ENCODE measurements around the gene GABRG3. TPM values are rescaled to one million over a fixed set of nuclear protein-coding genes. Genes with fewer than 3 reads are reported as not detected.

The GABRG3 gene
- total and polyA plus RNA-seq, 8 donors: 0.35 TPM; not detected in 7

DNA sequence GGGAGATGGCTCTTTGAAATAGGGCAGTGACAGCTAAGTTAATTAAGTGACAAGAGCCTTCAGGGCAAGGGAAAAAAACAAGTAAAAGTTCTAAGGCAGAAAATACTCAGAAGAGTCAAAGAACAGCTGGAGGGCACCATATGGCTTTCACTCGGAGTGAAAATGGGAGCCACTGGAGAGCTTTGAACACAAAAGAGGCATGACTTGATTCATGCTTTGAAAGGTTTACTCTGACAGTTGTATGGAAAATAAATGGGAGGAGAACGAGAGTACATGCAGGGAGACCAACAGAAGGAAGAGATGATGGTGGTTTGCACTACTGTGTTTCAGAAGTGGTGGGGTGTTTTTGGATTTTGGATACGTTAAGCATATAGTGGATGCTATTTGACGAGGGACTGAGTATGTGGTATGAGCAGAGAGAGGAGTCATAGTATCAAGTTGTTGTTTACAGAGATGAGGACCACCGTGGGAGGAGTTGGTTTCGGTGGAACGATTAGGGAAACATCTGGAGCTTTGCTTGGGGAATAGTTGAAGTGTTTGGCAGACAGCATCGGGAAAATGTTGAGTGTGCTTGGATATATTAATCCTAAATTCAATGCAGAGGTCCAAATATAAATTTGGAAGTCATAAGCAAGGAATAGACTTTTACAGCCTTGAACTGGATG lies 411.5 kb downstream of the GABRG3 start:
- H3K36me3 ChIP-seq: no peaks in the 10 kb centered on the region
- no peak for FAIRE-seq
- ATAC-seq: no peak
- H3K9me3 ChIP-seq: no peaks in the 10 kb centered on the region
- WGBS, 2 donors: 50 to 71% methylated on average over 8 of the region's 8 CpGs
- TF ChIP-seq, protein P1, sequence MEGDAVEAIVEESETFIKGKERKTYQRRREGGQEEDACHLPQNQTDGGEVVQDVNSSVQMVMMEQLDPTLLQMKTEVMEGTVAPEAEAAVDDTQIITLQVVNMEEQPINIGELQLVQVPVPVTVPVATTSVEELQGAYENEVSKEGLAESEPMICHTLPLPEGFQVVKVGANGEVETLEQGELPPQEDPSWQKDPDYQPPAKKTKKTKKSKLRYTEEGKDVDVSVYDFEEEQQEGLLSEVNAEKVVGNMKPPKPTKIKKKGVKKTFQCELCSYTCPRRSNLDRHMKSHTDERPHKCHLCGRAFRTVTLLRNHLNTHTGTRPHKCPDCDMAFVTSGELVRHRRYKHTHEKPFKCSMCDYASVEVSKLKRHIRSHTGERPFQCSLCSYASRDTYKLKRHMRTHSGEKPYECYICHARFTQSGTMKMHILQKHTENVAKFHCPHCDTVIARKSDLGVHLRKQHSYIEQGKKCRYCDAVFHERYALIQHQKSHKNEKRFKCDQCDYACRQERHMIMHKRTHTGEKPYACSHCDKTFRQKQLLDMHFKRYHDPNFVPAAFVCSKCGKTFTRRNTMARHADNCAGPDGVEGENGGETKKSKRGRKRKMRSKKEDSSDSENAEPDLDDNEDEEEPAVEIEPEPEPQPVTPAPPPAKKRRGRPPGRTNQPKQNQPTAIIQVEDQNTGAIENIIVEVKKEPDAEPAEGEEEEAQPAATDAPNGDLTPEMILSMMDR (IDR thresholded peaks at IDR 0.05): no peak
- H3K27me3 ChIP-seq: no peaks in the 10 kb centered on the region
- H3K4me3 ChIP-seq: no peak overlapping the region
- H3K27ac ChIP-seq: no peak overlapping the region
- H3K4me1 ChIP-seq: no peaks in the 10 kb centered on the region
- no peak for DNase-seq
- intact Hi-C loops (cut with DNase I): no loop called here

DNA sequence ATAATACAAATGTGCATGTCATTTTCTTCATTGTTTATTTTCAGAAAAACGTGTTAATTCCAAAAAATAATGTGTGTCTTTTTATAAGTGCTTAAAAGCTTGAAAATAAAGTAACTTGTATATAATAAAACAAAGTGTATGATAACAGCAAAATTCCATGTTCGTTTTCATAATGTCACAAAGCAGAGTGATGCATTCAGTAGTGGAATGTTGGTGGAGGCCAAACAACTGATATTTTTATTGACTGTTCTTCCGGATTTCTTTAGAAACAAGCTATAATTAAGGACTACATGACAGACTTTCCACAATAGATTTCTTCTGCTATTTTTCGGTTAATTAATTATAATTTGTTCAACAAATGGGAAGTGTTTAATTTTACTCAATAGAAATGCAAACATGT lies 412.7 kb downstream of the GABRG3 start:
- Histone ChIP-seq H3K27me3 (no peaks in the 10 kb centered on the region), H3K36me3 (no peaks in the 10 kb centered on the region), H3K4me1 (no peaks in the 10 kb centered on the region), H3K27ac (no peak overlapping the region), H3K4me3 (no peak overlapping the region), H3K9me3 (no peaks in the 10 kb centered on the region)
- TF ChIP-seq, protein P1 (IDR thresholded peaks at IDR 0.05): no peak
- intact Hi-C loops (cut with DNase I): no loop called here
- FAIRE-seq: no peak
- whole genome bisulfite sequencing, 2 donors: 24 to 30% methylated on average over 4 of the region's 4 CpGs
- no peak for ATAC-seq
- DNase-seq: no peak

DNA sequence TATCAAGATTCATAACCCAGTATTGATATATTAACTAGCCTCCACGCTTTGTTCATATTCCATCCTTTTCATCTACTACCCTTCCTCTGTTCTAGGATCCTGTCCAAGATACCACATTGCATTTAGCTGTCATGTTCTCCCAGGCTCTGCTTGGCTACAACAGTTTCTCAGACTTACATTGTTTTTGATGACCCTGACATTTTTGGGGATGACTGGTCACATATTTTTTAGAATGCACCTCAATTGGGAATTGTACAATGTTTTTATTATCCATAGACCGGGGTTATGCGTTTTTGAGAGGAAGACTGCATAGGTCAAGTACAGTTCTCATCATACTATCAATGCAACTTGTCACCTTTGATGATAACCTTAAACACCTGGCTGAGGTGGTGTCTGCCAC lies 421.2 kb downstream of the GABRG3 start:
- Histone ChIP-seq H3K4me1 (no peaks in the 10 kb centered on the region), H3K4me3 (no peak overlapping the region), H3K36me3 (no peaks in the 10 kb centered on the region), H3K27me3 (no peaks in the 10 kb centered on the region), H3K9me3 (no peaks in the 10 kb centered on the region), H3K27ac (no peak overlapping the region)
- DNase-seq: no peak
- intact Hi-C loops (cut with DNase I): no loop called here
- TF ChIP-seq, protein P1 (IDR thresholded peaks at IDR 0.05): no peak
- no peak for FAIRE-seq
- no peak for ATAC-seq
- 47 to 55% methylated on average over 3 of the region's 3 CpGs for WGBS, 2 donors

DNA sequence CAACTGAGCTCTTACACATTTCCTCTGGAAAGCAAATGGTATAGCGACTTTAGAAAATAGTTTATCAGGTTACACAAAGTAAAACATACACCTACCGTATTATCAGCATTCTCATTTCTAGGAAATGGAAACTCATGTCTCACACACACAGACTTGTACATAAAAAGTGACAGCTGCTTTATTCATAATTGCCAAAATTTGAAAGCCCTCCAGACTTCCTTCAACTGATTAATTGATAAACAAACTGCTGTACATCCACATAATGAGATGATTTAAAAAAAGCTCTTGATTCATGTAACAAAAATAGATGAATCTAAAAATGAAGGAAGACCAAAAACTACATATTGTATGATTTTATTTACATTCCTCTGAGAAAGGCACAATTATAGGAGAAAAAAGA lies 425.5 kb downstream of the GABRG3 start:
- TF ChIP-seq, protein P1 (IDR thresholded peaks at IDR 0.05): no peak
- intact Hi-C loops (cut with DNase I): no loop called here
- Histone ChIP-seq H3K27me3 (no peaks in the 10 kb centered on the region), H3K4me1 (no peaks in the 10 kb centered on the region), H3K27ac (no peak overlapping the region), H3K9me3 (no peaks in the 10 kb centered on the region), H3K36me3 (no peaks in the 10 kb centered on the region), H3K4me3 (no peak overlapping the region)
- ATAC-seq (no peak), DNase-seq (no peak), FAIRE-seq (no peak)
- 30 to 49% methylated on average over 2 of the region's 2 CpGs for WGBS, 2 donors

DNA sequence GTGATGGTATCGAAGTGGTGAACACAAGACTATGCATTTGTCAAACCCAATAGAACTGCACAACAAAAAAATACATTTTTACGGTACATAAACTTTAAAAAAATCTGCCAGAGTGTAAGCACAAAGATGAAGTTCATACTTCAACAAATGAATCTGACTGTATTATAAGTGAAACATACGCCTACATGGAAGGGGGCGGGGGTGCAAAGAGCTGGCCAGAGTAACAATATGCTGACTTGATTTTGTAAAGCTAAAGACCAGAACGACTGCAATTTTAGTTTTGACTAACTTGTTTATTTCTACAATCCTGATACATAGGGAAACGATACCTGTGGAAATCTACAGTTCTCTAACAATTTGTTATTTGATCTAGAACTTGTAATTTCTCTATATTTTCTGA lies 426.0 kb downstream of the GABRG3 start:
- WGBS, 2 donors: 77 to 81% methylated on average over 6 of the region's 6 CpGs
- no peaks in the 10 kb centered on the region for H3K4me1 ChIP-seq

More for the DNA sequence above, 426.0 kb downstream of the GABRG3 start:
- Histone ChIP-seq H3K27me3 (no peaks in the 10 kb centered on the region), H3K27ac (no peak overlapping the region), H3K4me3 (no peak overlapping the region), H3K36me3 (no peaks in the 10 kb centered on the region), H3K9me3 (no peaks in the 10 kb centered on the region)
- intact Hi-C loops (cut with DNase I): no loop called here
- DNase-seq (no peak), ATAC-seq (no peak), FAIRE-seq (no peak)
- TF ChIP-seq, protein P1 (IDR thresholded peaks at IDR 0.05): no peak
